ENCODE data around the gene SLC35A2.

Gene SLC35A2

GRCh38 chrX:48905090-48905790 lies 6.2 kb downstream of the SLC35A2 start:
- H3K4me1 ChIP-seq (ENCODE audit: insufficient read depth, low read length): peaks cover 7% of the 10 kb centered on the region
- TF ChIP-seq EZH2 (IDR thresholded peaks at IDR 0.05; ENCODE audit: borderline replicate concordance, low read depth, low read length, severe bottlenecking) (no peak), CTCF (IDR thresholded peaks at IDR 0.05; ENCODE audit: borderline replicate concordance, extremely low read depth, low read length, poor library complexity, severe bottlenecking) (no peak)
- H3K4me3 ChIP-seq (ENCODE audit: low read depth in 1 of 2, low read length in 2 of 2): no peak overlapping the region
- peaks cover 10% of the 10 kb centered on the region for H3K79me2 ChIP-seq (ENCODE audit: insufficient read depth, low read length)
- ATAC-seq (ENCODE audit: insufficient read depth, low read depth) (no peak), DNase-seq (no peak)
- no peak overlapping the region for H3K4me2 ChIP-seq (ENCODE audit: insufficient read depth, low read length)
- no peak overlapping the region for H3K9ac ChIP-seq (ENCODE audit: low read depth, low read length)
- no peaks in the 10 kb centered on the region for H4K20me1 ChIP-seq (ENCODE audit: insufficient read depth, low read length)
- H2AFZ ChIP-seq (ENCODE audit: low read depth, low read length): no peak overlapping the region
- no peaks in the 10 kb centered on the region for H3K9me3 ChIP-seq (ENCODE audit: insufficient read depth, low read length, severe bottlenecking)
- H3K27me3 ChIP-seq (ENCODE audit: insufficient read depth, low read length, poor library complexity): no peaks in the 10 kb centered on the region
- H3K36me3 ChIP-seq (ENCODE audit: insufficient read depth, low read length): peaks cover 54% of the 10 kb centered on the region
- H3K27ac ChIP-seq (ENCODE audit: low read length): no peak overlapping the region

GRCh38 chrX:48904626-48905025 lies 6.8 kb downstream of the SLC35A2 start:
- no peak for DNase-seq
- no peaks in the 10 kb centered on the region for H3K27me3 ChIP-seq (ENCODE audit: insufficient read depth, low read length, poor library complexity)
- H3K79me2 ChIP-seq (ENCODE audit: insufficient read depth, low read length): peaks cover 8% of the 10 kb centered on the region; the same call in 1 of the 2 replicates
- no peak overlapping the region for H3K4me3 ChIP-seq (ENCODE audit: low read depth in 1 of 2, low read length in 2 of 2)
- 0 out of 2 replicates have a peak, but pooled peaks cover 2% of the 10 kb centered on the region for H4K20me1 ChIP-seq (ENCODE audit: insufficient read depth, low read length)
- peaks cover 3% of the 10 kb centered on the region for H3K4me1 ChIP-seq (ENCODE audit: insufficient read depth, low read length)
- no peak overlapping the region for H3K4me2 ChIP-seq (ENCODE audit: insufficient read depth, low read length)
- H2AFZ ChIP-seq (ENCODE audit: low read depth, low read length): no peak overlapping the region
- no peak overlapping the region for H3K27ac ChIP-seq (ENCODE audit: low read length)
- no peak overlapping the region for H3K9ac ChIP-seq (ENCODE audit: low read depth, low read length)
- H3K9me3 ChIP-seq (ENCODE audit: insufficient read depth, low read length, severe bottlenecking): no peaks in the 10 kb centered on the region
- peaks cover 53% of the 10 kb centered on the region for H3K36me3 ChIP-seq (ENCODE audit: insufficient read depth, low read length)
- ATAC-seq (ENCODE audit: insufficient read depth, low read depth): no peak
- TF ChIP-seq CTCF (IDR thresholded peaks at IDR 0.05; ENCODE audit: borderline replicate concordance, extremely low read depth, low read length, poor library complexity, severe bottlenecking) (no peak), EZH2 (IDR thresholded peaks at IDR 0.05; ENCODE audit: borderline replicate concordance, low read depth, low read length, severe bottlenecking) (no peak)

GRCh38 chrX:48904180-48904579 lies 7.3 kb downstream of the SLC35A2 start:
- Histone ChIP-seq H3K27me3 (ENCODE audit: insufficient read depth, low read length, poor library complexity) (no peaks in the 10 kb centered on the region), H3K4me1 (ENCODE audit: insufficient read depth, low read length) (peaks cover 7% of the 10 kb centered on the region), H3K4me3 (ENCODE audit: low read depth in 1 of 2, low read length in 2 of 2) (no peak overlapping the region), H3K9ac (ENCODE audit: low read depth, low read length) (no peak overlapping the region), H3K9me3 (ENCODE audit: insufficient read depth, low read length, severe bottlenecking) (no peaks in the 10 kb centered on the region), H4K20me1 (ENCODE audit: insufficient read depth, low read length) (0 out of 2 replicates have a peak, but pooled peaks cover 6% of the 10 kb centered on the region), H3K27ac (ENCODE audit: low read length) (no peak overlapping the region), H2AFZ (ENCODE audit: low read depth, low read length) (no peak overlapping the region), H3K79me2 (ENCODE audit: insufficient read depth, low read length) (peaks cover 11% of the 10 kb centered on the region), H3K36me3 (ENCODE audit: insufficient read depth, low read length) (peaks cover 56% of the 10 kb centered on the region), H3K4me2 (ENCODE audit: insufficient read depth, low read length) (no peak overlapping the region)
- no peak for TF ChIP-seq CTCF (IDR thresholded peaks at IDR 0.05; ENCODE audit: borderline replicate concordance, extremely low read depth, low read length, poor library complexity, severe bottlenecking)
- TF ChIP-seq EZH2 (IDR thresholded peaks at IDR 0.05; ENCODE audit: borderline replicate concordance, low read depth, low read length, severe bottlenecking): no peak
- DNase-seq (no peak), ATAC-seq (ENCODE audit: insufficient read depth, low read depth) (no peak)
